DMS53 (cell line): ENCODE measurements around the gene B3GAT1.

Experiments
- DNase-seq: peaks from one replicate; lab custom pipeline; 2025; lab: John Stamatoyannopoulos, UW

B3GAT1 gene

DNA sequence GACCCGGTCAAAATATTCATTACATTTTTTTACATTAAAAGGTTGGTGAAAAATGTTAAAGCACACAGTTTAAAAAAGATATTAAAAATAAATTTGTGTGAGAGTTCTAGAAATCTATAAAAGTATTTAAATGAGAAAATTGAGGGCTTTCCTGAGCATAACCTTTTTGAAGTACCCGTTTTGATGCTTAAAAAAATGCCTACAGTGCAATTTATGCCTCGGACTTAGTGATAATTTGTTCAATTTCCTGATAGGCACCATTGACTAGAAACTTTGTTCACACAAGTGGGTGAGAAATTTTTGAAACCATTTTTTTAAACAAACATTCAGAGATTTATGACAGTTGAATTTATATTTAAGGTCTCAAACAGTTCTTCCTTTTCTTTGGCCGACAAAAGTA, 29.7 kb upstream of the B3GAT1 start:
- no peak for DNase-seq

DNA sequence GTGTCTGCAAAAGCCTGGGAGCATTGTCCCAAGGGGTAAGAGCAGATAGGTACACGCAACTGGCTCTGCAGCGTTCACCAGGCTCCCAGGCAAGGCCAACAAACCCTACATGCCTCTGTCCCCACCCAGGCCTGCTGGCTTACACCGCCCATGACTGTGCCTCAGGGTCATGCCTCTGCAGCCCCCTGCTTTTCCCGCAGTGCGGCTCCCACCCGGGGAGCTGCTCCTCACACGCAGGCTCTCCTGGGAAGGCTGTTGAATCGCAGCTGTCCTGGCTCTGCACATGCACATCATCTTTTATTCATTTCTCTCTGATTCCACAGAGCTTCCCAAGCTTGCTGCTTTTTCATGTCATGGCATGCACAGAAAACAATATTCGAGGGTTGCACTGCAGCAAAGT, 29.2 kb upstream of the B3GAT1 start:
- DNase-seq = no peak

DNA sequence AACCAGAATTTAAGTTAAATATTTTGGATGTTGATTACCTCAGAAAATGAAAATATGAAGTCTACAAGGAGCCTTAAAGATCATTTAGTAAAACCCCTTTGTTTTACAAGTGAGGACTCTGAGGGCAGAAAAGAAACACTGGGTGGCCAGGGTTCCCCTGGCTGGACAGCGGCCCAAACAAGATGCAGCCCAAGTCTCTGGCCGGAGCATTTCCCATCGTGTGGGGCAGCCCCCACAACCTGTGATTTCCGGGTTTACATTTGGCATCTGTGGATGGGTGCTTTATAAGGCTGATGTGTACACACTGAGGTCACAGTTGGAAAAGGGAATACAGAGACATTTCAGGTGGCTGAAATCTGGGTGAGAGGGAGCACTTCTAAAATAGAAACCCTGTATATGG, 28.8 kb upstream of the B3GAT1 start:
- DNase-seq = no peak

DNA sequence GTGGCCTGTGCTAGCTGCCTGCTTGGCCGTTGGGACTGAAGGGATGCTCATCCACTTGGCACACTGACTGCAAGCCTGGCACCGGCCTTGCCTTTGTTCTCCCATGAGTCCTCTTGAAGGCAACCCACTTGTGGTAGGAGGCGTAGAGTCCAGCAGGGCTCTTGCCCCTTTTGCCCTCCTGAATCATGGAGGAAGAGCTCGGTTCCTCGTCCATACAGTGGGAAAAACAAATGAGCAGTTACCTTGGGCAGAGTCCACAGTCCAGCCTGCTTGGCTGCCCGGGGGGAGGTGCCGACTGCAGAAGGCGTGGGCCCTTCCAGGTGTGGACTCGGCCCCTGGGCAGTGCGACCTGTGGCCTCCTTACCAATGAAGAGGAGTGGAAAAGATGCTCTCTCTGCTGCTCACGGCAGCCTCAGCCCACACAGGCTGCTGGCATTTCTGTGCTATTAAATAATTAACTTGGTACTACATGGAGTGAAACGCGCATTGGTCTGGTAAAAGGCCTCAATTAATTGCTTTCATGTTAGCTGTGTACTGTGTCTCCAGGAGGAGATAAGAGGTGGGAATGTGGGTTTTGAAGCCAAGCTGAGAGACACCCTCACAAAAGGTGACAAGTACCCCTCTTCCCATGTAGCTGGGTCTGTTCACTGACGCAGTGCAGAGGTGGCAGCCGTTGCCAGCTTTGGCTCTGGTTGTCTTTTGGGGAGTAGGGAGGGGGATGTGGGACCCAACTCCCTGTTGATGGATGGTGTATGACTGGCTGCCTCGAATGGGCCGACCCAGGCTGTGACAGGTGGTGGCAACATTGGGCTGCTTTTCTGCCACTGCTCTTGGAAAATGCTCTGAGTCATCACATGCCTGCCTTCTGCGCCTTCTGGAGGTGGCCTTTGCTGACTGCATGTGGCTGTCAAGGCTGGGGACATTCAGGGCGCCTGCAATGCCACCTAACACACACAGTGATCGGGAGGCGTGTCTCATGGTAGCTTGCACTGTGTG, 26.8 kb upstream of the B3GAT1 start:
- DNase-seq = peak; percentile 50

DNA sequence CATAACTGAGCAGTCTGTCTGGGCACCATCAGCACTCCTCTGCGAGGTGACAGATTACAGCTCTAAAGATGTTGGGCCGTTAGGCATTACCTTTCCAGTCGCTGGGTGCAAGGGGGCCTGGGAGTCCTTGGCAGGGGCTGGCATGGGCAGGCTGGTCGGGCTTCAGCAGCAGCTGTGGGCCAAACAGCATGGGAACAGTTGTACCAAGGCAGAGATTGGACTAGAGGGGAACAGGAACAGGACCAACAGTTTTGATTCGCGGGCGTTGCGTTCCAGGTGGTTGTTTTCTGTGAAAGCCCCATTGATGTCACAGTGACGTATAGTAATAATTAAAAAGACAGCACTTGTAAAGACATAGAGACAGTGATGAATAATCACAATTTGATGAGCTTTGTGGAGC, 25.8 kb upstream of the B3GAT1 start:
- no peak for DNase-seq

DNA sequence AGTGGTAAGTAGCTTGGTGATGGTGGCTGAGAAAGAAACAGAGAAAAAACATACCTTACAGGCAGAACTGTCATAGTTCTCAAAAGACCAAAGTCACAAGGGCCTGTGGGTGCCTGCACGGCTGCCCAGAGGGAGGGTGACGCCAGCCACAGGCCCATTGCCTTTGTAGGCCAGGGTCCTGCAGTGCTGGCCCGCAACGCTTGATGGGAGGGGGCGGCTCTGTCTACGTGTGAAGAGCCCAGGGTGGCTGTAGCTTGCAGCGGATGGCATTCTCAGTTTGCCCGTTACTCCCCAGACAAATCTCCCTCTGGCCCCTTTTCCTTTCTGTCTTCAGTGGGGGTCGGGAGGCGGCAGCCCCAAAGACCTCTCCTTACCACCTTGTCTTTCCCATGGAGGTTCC, 24.7 kb upstream of the B3GAT1 start:
- no peak for DNase-seq

DNA sequence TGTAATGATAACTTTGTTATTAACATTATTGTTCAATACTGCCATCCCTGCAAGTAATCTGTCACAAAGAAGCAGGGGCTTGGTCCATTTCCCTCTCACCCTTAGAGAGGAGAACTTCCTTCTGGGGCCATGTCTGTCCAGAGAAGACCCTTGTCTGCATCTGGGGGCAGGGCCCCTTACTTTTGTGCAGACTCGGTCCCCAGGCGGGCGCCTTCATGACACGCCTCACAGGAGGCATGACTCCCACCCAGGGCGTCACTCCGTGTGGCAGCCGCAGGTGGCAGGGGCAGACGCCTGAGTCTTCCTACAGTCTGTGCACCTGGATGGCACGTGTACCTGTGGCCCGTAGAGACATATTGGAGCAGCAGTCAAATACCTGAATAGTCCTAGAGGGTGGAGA, 21.8 kb upstream of the B3GAT1 start:
- no peak for DNase-seq

DNA sequence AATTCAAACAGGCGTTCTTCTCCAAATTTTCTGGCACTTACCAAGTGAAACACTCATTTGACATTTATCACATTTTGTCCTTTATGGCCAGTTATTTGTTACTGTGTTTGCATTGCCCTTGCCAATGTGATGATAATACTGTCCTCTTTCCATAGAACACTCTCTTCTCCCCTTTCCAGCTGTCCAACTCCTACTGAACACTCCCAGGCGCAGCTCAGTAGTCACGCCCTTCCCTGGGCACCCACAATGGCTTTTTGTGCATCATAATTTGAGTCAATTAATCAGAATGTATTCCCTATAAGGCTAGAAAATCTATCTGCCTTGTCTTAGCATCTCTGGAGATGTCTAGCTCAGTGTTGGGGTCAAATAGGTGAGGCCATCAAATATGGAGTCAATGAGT, 21.2 kb upstream of the B3GAT1 start:
- no peak for DNase-seq

DNA sequence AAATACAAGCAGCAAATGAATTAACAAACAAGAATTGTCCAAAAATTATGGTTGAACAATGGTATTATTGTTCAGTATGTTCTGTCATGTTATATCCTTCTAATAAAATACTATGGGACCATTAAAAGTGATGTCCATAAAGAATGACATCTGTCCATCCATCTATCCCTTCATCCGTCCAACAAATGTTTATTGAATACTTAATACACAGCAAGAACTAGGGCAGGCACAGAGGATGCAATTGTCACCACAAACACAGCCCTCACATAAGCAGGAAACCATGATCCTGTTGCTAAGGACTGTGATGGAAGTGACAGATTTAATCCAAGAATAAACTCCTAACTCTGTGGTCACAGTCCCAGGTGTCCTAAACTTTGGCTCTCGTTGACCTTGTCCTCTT, 20.7 kb upstream of the B3GAT1 start:
- DNase-seq = no peak

DNA sequence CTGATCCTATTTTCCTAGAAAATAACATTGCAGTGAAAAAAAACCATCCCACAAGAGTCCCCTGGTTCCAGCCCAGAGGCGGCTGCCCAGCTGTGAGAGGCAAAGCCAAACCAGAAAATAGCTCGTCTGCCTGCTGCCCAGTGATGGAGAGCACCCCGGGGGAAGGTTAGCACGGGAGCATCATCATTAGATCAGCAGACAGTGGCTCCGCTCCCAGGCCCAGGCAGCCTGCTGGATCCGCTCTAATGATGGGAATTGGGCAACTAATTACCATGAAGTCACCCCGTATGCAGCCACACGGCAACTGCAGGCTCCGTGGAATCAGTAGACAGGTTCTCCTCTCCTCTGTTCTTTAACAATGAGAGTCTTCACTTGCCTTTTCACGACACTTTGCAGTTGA, 17.1 kb upstream of the B3GAT1 start:
- no peak for DNase-seq

DNA sequence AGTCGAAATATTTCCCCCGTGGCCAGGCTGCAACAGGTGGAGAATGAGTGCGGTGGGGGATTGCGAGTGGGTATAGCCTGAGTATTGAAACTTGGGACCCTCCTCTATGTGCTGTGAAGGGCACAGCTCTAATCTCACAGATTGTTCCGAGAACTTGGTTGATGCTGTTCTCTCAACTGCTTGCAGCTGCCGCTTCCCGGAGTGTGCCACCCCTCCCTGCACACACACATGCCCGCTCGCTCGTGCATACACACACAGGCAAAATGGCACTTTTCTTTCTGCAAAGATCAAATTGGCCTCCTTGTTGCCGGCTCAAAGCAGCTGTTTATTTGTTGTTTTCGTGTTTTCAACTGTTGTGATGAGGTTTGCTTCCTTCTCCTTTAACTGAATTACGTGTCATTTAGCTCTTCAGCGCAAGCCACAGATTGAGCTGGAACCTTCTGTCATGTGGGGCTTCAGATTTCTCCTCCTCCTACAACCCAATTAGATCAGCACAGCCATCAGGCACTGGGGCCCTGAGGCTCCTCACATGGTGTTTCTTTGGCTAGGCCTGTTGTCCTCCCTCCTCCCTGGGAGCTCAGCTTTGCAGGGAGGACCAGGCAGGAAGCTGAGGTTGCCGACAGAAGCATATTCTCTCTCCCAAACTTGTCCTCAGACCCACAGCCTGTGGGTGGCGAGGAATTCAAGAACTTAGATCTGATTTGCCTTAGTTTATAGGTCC, 13.9 kb upstream of the B3GAT1 start:
- DNase-seq = no peak

DNA sequence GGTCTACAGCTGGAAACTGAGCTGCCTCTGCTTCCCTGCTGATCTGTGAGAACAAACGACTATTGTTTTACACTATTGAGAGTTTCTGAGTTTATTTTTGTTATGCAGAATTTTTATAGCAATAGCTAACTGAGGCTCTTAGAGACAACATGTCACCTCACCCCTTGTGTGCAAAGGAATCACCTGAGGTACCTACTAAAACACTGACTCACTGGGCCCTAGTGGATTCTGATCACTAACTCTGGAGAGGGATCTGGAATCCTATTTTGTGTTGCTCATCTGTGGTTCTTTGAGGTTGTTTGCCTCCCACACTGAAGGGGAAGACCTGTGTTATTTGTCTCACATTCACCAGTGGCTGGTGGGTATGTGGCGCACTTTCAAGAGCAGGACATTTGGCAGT, 13.4 kb upstream of the B3GAT1 start:
- no peak for DNase-seq

DNA sequence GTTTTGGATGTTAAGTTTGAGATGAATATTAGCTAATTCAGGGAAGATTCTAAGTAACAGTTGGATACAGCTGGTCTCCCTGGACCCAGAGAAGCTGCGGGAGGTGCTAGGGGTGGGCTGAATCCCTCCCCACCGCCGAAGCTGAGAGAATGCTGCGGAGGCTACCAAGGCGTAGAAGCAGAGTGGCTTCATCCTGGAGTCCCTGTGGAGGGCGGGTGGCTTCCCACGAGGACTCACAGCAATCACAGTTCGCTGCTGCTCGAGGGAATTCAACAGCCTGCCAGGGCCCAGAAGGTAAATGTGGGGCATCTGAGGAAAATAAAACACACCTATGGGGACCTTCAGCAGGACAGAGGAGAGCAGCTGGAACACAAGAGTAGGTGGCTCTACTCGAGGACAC, 11.1 kb upstream of the B3GAT1 start:
- DNase-seq = no peak

DNA sequence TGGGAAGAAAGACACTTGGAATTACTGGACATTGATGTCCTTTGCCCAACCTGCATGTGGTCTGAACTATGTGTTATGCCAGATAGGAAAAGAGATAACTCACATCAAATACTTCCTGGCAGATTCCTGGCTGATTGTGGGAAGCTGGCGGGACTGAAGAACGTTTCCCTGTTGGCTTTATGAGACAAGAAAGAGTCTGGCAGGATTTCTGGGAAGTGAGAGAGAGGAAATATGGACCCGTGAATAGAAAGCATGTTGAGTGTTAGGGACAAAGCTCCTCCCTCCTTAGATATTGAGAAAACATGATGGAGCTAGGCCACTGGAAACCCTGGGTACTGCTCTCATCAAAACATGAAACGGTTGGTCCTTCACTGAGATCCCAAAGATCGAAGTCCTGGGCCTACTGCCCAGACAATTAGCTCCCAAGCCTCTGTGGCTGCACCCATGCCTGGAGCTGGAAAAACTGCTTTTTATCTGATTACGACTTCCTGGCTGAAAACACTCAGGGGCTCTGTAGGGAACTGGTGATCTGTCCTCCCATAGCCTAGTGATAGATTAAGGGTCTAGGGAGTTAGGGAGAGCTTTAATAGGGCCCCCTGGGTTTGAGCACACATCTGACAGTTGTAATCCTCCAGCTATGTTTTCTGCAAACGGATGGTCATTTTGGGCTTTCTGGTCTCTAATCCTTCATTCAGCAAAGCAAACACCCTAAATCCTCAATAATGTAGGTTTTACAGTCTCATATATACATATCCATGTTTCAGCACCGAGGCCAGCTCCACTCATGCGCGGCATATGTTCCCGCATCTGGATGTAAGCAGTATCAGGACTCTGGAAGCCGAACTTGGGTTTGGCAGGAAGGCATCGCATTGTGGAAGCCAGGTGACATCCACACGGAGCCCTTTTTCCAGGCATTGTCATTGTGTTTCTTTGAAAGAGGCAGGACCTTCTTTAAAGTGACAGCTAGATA, 6.1 kb upstream of the B3GAT1 start:
- DNase-seq = no peak

DNA sequence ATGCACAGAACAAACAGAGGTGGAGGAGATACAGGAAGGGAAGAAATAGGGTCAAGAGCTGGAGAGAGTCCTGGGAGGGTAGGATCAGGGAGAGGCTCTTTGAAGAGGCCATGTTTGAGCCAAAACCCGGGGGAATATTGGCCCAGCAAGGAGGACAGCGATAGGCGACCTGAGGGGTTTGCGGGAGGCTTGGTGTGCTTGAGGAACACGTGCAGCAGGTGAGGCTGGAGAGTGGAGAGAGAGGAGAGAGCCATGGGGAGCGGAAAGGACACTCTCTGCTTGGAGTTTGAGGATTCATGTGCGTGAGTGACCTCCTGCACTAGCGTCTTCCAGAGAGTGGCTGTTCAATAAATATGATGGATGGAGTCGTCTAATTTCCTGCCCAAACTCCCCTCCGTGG, 4.7 kb upstream of the B3GAT1 start:
- no peak for DNase-seq

DNA sequence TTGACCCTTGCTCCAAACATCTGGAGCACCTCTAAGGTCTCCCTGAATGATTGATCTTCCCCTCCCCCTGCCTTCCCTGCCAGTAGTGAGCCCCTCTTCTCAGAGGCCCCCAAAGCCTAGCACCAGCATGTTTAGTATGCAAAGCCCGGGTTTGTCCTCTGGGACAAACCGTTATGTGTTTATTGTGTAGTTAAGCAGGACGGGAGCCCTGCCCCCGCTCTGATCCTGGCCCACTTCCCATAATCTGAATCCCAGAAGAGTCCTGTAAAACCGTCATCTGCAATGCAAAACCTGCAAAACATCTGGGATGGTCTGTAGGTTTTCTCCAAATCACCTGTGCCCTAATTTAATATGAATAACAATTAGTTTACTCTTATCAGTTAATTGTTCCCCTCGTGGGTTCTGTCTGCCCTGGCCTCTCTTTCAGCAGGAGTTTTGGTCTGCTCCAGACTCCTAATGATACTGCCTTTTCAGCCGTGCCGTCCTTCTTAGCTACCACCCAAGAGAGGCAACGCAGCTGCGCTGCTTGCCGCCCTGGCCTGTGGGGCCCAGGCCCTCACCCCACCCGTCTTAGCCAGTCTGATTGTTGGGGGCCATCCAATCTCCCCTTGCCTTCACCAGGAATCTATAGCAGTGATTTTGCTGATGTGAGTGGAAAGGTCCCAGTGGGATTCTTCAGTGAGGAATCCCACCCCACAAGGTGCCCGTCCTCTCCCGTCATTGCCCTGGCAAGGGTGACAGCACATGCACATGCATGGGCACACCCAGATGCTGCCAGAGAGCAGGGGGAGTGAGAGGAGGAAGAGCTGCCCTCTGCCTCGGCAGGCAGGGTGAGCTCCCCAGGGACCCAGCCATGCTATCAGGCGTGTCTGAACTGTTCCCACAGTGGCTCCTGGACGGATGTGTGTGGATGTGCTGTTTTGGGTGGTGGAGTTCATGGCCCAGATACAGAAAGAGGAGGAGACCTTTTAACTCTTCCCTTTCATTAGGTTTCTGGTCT, 3.0 kb upstream of the B3GAT1 start:
- no peak for DNase-seq

DNA sequence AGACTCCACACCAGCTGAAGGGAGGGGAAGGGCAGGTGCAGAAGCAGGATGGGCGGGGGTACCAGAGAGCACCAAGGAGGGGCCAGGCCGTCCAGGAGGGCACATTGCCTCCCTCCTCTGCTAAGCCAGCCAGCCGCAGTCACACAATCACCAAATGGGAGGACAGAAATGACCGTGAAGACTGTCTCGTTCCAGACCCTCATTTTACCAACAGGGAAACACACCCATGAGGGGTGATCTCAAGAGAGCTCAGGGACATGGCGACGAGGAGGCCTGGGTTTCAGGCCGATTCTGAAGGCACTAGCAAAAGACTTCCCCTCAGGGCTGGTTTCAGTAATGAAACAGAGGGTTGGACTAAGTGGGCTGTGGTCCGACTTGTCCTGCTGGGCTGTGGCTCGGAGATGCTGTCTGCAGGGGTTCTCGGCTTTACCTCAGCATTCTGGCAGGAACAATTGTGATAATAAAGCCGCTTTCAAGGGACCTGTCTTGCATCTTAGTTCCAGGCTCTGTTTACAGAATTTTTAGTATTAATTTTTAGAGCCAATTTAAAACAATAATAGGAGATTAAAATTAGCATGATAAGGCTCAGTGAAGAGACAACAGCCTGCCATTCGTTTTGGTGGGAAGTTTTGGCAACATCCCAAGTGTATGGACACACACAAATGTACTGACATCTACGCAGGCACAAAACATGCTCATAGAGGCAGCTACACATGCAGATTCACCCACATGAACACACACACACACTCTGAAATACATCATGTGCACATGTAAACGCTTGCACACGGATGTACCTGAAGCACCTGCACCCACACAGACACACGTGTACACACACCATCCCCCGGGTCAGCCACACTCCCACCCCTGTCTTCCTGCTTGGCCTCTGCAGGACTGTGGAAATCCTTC, 2.0 kb upstream of the B3GAT1 start:
- DNase-seq = no peak

DNA sequence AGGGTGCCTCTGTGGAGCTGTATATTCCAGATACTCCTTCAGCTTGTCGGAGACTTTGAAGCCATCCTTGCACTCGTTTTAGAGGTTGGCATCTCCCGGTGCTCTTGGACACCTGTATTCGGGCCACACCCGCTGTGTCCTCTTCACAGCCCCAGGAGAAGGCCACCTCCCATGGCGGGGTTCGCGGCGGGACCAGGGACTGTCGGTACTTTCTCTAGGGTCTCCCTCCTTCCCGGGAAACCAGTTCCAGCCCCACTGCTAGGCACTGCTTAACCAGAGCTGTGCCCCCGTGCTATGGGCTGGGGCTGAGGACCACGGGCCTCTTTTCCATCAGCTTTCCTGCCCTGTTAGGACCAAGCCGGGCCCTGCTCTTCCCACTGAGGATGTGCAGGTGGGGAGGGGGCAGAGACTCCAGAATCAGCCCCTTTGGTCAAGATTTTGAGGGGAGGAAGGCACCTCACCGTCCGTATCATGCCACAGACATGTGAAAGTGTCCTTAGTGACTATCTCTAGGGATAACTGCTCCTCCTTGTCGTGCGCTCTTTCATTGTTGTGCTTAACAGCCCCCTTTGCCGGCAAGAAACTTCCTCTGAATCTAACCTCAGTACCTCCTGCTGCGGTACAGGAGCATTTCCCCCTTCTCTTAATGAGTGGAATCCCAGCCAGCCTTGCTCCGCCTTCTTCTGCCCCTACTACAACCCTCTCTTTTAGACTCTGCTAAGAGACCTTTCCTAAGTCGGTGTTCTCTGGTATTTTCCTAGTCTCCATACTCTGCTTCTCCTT, 1.2 kb upstream of the B3GAT1 start:
- no peak for DNase-seq

DNA sequence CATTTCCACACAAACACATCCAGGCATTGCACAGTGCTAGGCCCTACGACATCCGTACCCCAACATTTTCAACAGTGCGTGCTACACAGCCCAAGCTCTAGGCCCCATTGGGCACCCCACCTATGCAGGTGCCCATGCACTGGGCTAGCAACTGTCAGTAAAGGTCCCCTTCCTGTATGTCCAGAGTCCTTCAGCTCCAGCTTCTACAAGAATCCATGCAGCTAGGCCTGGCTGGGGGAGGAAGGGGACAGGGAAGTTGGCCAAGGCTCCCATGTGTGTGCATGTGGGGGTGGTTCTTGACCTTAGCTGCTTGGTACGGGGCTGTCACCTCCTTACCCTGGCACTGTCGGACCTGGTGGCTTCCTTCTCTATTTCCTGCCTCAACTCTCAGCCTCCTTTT, 1.3 kb downstream of the B3GAT1 start:
- peak; percentile 36 for DNase-seq
